IMR-90 (cell line): Measurements from ENCODE around the gene KRT32. TPM values are rescaled to one million over a fixed set of nuclear protein-coding genes. Genes with fewer than 3 reads are reported as not detected.

Experiments
- ATAC-seq: fragments of 200-7000 bp; cut with Tn5 transposase; 2 replicates; pipeline ENCODE4 v1.9.1; 2020; ENCODE audit warnings: low read depth, mild to moderate bottlenecking, moderate library complexity
- BruUV-seq: library from RNA; stranded (reverse); fragments of 400-500 nt; replicated peaks from 2 replicates; lab custom pipeline; 2021; lab: Mats Ljungman, UMichigan
- CTCF ChIA-PET: fragments of 300-600 bp; formaldehyde crosslinking; extraction: SDS; loops from one replicate; lab custom pipeline; 2021; ENCODE audit warnings: antibody characterized with exemption; lab: Yijun Ruan, JAX
- POLR2A ChIA-PET: fragments of 300-600 bp; sonication (Branson Sonifier 250); formaldehyde crosslinking; loops from one replicate; lab custom pipeline; 2022; ENCODE audit warnings: antibody characterized with exemption; ENCODE audit not compliant: unreplicated experiment; lab: Charles Lee
- DNase-seq: peaks from one replicate; pipeline ENCODE4 v3.0.0; 2013
- H2AFZ ChIP-seq: replicated peaks from 2 replicates; pipeline ENCODE3; 2013; ENCODE audit warnings: low read length, mild to moderate bottlenecking; ENCODE audit not compliant: poor library complexity
- H2AK5ac ChIP-seq: 2 replicates; pipeline ENCODE4 v1.6.1; 2013; ENCODE audit warnings: low read depth, low read length, inconsistent platforms
- H2AK9ac ChIP-seq: replicated peaks from 2 replicates; pipeline ENCODE3; 2013; ENCODE audit warnings: mild to moderate bottlenecking, low read depth, low read length, moderate library complexity; ENCODE audit not compliant: poor library complexity
- H2BK120ac ChIP-seq: 2 replicates; pipeline ENCODE4 v1.6.1; 2013; ENCODE audit warnings: low read depth, low read length, inconsistent platforms
- H2BK15ac ChIP-seq: 3 replicates; pipeline ENCODE4 v1.6.1; 2013; ENCODE audit warnings: low read depth, low read length, inconsistent platforms
- H2BK20ac ChIP-seq: 2 replicates; pipeline ENCODE4 v1.6.1; 2013; ENCODE audit warnings: low read depth, mild to moderate bottlenecking, inconsistent platforms, low read length, moderate library complexity
- H2BK5ac ChIP-seq: 2 replicates; pipeline ENCODE4 v1.6.1; 2013; ENCODE audit warnings: mild to moderate bottlenecking, low read depth, low read length, inconsistent platforms; ENCODE audit not compliant: poor library complexity, severe bottlenecking
- H3K14ac ChIP-seq: replicated peaks from 2 replicates; pipeline ENCODE4 v1.6.1; 2013; ENCODE audit warnings: low read depth, low read length, inconsistent platforms
- H3K18ac ChIP-seq: 2 replicates; pipeline ENCODE4 v1.6.1; 2013; ENCODE audit warnings: low read depth, low read length, control low read depth
- H3K23ac ChIP-seq: 2 replicates; pipeline ENCODE4 v1.6.1; 2013; ENCODE audit warnings: low read depth, low read length, inconsistent platforms
- H3K27ac ChIP-seq: 2 replicates; pipeline ENCODE4 v1.5.1; 2013; ENCODE audit warnings: mild to moderate bottlenecking, control low read depth, low read length; ENCODE audit not compliant: insufficient read depth
- H3K27me3 ChIP-seq: 2 replicates; pipeline ENCODE4 v1.6.1; 2013; ENCODE audit warnings: low read length; ENCODE audit not compliant: control insufficient read depth, insufficient read depth
- H3K36me3 ChIP-seq: 2 replicates; pipeline ENCODE4 v1.6.1; 2013; ENCODE audit warnings: low read length, mixed read lengths; ENCODE audit not compliant: control insufficient read depth, insufficient read depth
- H3K4ac ChIP-seq: 2 replicates; pipeline ENCODE4 v1.6.1; 2013; ENCODE audit warnings: low read depth, low read length, inconsistent platforms
- H3K4me1 ChIP-seq: 2 replicates; pipeline ENCODE4 v1.6.1; 2013; ENCODE audit warnings: low read length, mixed read lengths; ENCODE audit not compliant: control insufficient read depth, insufficient read depth
- H3K4me2 ChIP-seq: 2 replicates; pipeline ENCODE4 v1.6.1; 2013; ENCODE audit warnings: low read depth, mild to moderate bottlenecking, control low read depth, low read length, moderate library complexity
- H3K4me3 ChIP-seq: 2 replicates; pipeline ENCODE4 v1.5.1; 2013; ENCODE audit warnings: low read depth, mild to moderate bottlenecking, control low read depth, low read length, moderate library complexity; ENCODE audit not compliant: insufficient read depth
- H3K56ac ChIP-seq: 2 replicates; pipeline ENCODE4 v1.6.1; 2013; ENCODE audit warnings: low read length, inconsistent platforms; ENCODE audit not compliant: insufficient read depth; ENCODE audit errors: extremely low read depth
- H3K79me1 ChIP-seq, 2 experiments: 2 replicates each; pipeline ENCODE4 v1.6.1; 2013; ENCODE audit warnings: low read length in 2 of 2, inconsistent platforms in 1 of 2, low read depth in 1 of 2
- H3K9ac ChIP-seq: 2 replicates; pipeline ENCODE4 v1.6.1; 2013; ENCODE audit warnings: low read depth, low read length, control low read depth
- H3K9me1 ChIP-seq: 2 replicates; pipeline ENCODE4 v1.6.1; 2013; ENCODE audit warnings: low read length, inconsistent platforms; ENCODE audit not compliant: insufficient read depth
- H3K9me3 ChIP-seq: 2 replicates; pipeline ENCODE4 v1.6.1; 2013; ENCODE audit warnings: low read length; ENCODE audit not compliant: control insufficient read depth, insufficient read depth
- H4K20me1 ChIP-seq: 2 replicates; pipeline ENCODE4 v1.6.1; 2013; ENCODE audit warnings: low read length, inconsistent platforms; ENCODE audit not compliant: insufficient read depth
- H4K5ac ChIP-seq: 2 replicates; pipeline ENCODE4 v1.6.1; 2013; ENCODE audit warnings: mild to moderate bottlenecking, low read depth, low read length, control low read depth
- H4K8ac ChIP-seq, 2 experiments: 2 replicates each; pipeline ENCODE4 v1.6.1; 2013; ENCODE audit warnings: low read depth in 2 of 2, low read length in 2 of 2, control low read depth in 1 of 2, inconsistent platforms in 1 of 2
- H4K91ac ChIP-seq: 2 replicates; pipeline ENCODE4 v1.6.1; 2013; ENCODE audit warnings: low read depth, low read length, inconsistent platforms; ENCODE audit not compliant: insufficient read depth
- BHLHE40 ChIP-seq: fragments of 150-350 bp; IDR thresholded peaks from 2 replicates; pipeline ENCODE4 v1.6.1; 2016; ENCODE audit warnings: mild to moderate bottlenecking, low read depth, low read length
- CEBPB ChIP-seq: IDR thresholded peaks from 2 replicates; pipeline ENCODE4 v1.6.1; 2012; ENCODE audit warnings: low read depth, low read length, improper control_type of control experiment
- CHD1 ChIP-seq: IDR thresholded peaks from 2 replicates; pipeline ENCODE4 v1.6.1; 2012; ENCODE audit warnings: low read depth, low read length, improper control_type of control experiment
- CTCF ChIP-seq: conservative IDR thresholded peaks from 2 replicates; pipeline ENCODE4 v1.5.1; 2012; ENCODE audit warnings: mild to moderate bottlenecking, low read depth, low read length, improper control_type of control experiment
- FOS ChIP-seq: fragments of 150-350 bp; IDR thresholded peaks from 2 replicates; pipeline ENCODE4 v1.6.1; 2016; ENCODE audit warnings: low read depth, low read length
- MAFK ChIP-seq: IDR thresholded peaks from 2 replicates; pipeline ENCODE4 v1.6.1; 2012; ENCODE audit warnings: low read depth, low read length, improper control_type of control experiment
- MAZ ChIP-seq: IDR thresholded peaks from 2 replicates; pipeline ENCODE4 v1.6.1; 2012; ENCODE audit warnings: low read depth, mild to moderate bottlenecking, low read length, improper control_type of control experiment, moderate library complexity, borderline replicate concordance
- MXI1 ChIP-seq: IDR thresholded peaks from 2 replicates; pipeline ENCODE4 v1.6.1; 2012; ENCODE audit warnings: low read depth, mild to moderate bottlenecking, low read length, moderate library complexity, borderline replicate concordance
- NFE2L2 ChIP-seq: fragments of 150-350 bp; IDR thresholded peaks from 2 replicates; pipeline ENCODE4 v1.6.1; 2016; ENCODE audit warnings: low read depth, mild to moderate bottlenecking, low read length
- POLR2A ChIP-seq: IDR thresholded peaks from 2 replicates; pipeline ENCODE4 v1.6.1; 2012; ENCODE audit warnings: mild to moderate bottlenecking, low read depth, low read length
- RAD21 ChIP-seq: IDR thresholded peaks from 2 replicates; pipeline ENCODE4 v1.6.1; 2012; ENCODE audit warnings: low read length, improper control_type of control experiment
- RCOR1 ChIP-seq: IDR thresholded peaks from 2 replicates; pipeline ENCODE4 v1.6.1; 2012; ENCODE audit warnings: mild to moderate bottlenecking, low read length, improper control_type of control experiment; ENCODE audit not compliant: insufficient replicate concordance
- RFX5 ChIP-seq: IDR thresholded peaks from 2 replicates; pipeline ENCODE4 v1.8.0; 2012; ENCODE audit warnings: low read depth, mild to moderate bottlenecking, low read length, moderate library complexity
- SMC3 ChIP-seq: fragments of 150-350 bp; IDR thresholded peaks from 2 replicates; pipeline ENCODE4 v1.6.1; 2016; ENCODE audit warnings: low read depth, mild to moderate bottlenecking, antibody characterized with exemption, low read length, moderate library complexity
- WGBS, 2 experiments: methylation state at CpG; one replicate each; pipeline versions ENCODE4 v1.1.5 to v1.1.7; 2013; ENCODE audit warnings: missing lambda C conversion rate in 2 of 2; ENCODE audit not compliant: insufficient read length in 1 of 2; ENCODE audit errors: extremely low coverage in 2 of 2; 5-methylcytosine and 5-hydroxymethylcytosine counted together
- dilution Hi-C: fragments of 300-500 bp; cut with HindIII; formaldehyde crosslinking; loops from one replicate; pipeline ENCODE4 v1.14.3; 2018; ENCODE audit warnings: low sequenced_read_pairs; ENCODE audit not compliant: unreplicated experiment
- in situ Hi-C: fragments of 300-500 bp; cut with MboI; formaldehyde crosslinking; loops from 3 replicates; pipeline ENCODE4 v1.14.3; 2019; ENCODE audit warnings: low sequenced_read_pairs, inconsistent platforms, mixed read lengths
- intact Hi-C: fragments of 100-400 bp; cut with micrococcal nuclease; formaldehyde crosslinking; loops from 2 replicates; pipeline ENCODE4 v1.10.0; 2022
- polyA plus RNA-seq, 3 experiments: library from polyadenylated mRNA; depleted of rRNA; stranded (reverse); fragments of >200 nt; gene quantifications; 2 replicates each; pipeline ENCODE4 v1.2.3, GENCODE V29; 2012; ENCODE audit warnings: low replicate concordance in 1 of 3
- total RNA-seq: library from RNA; depleted of rRNA; stranded (reverse); fragments of >200 nt; gene quantifications from 2 replicates; pipeline ENCODE4 v1.2.3, GENCODE V29; 2012
- TF ChIP-seq, protein P1 (sequence below): fragments of 150-350 bp; IDR thresholded peaks from 2 replicates; pipeline ENCODE4 v1.6.1; 2017; ENCODE audit warnings: mild to moderate bottlenecking, antibody characterized with exemption, low read length, low read depth

Gene KRT32
- total and polyA plus RNA-seq, 2 of the 4 experiments (the other 2 are of a cell fraction), result 0.09 TPM; not detected in 1

GRCh38 chr17:41496803-41497484 is 29.8 kb upstream of the KRT32 start:
- WGBS, 2 experiments, result no CpG with 5 or more reads among the region's 12 CpGs
- Histone ChIP-seq H2AFZ (peak overlapping the region; percentile 87), H3K4ac (peak overlapping the region; percentile 97), H3K36me3 (no peaks in the 10 kb centered on the region), H2BK15ac (peak overlapping the region; percentile 83; the same call in 2 of the 3 replicates), H4K8ac (peak overlapping the region; percentile 81 to 96), H3K56ac (no peak overlapping the region), H4K91ac (peak overlapping the region; percentile 92; the same call in 1 of the 2 replicates), H2BK120ac (peak overlapping the region; percentile 96), H3K23ac (peak overlapping the region; percentile 67; the same call in 1 of the 2 replicates), H2AK9ac (peak overlapping the region; percentile 92), H2BK20ac (peak overlapping the region; percentile 92), H2BK5ac (peak overlapping the region; percentile 88), H3K79me1 (no peaks in the 10 kb centered on the region), H3K18ac (peak overlapping the region; percentile 74; the same call in 1 of the 2 replicates), H3K9ac (peak overlapping the region; percentile 29; the same call in 1 of the 2 replicates), H3K9me3 (no peaks in the 10 kb centered on the region), H3K14ac (peak overlapping the region; percentile 92), H3K4me1 (peaks cover 22% of the 10 kb centered on the region), H2AK5ac (peak overlapping the region; percentile 96), H3K27me3 (no peaks in the 10 kb centered on the region), H3K4me2 (no peak overlapping the region), H3K4me3 (no peak overlapping the region), H3K27ac (peak overlapping the region; percentile 36; the same call in 1 of the 2 replicates), H4K20me1 (no peaks in the 10 kb centered on the region), H3K9me1 (peaks cover 29% of the 10 kb centered on the region), H4K5ac (peak overlapping the region; percentile 79)
- intact Hi-C loops, result loop anchor here (1.0 to 5.0 kb wide), 4 partner anchors 168 to 640 kb away; partner anchors contain the start of gene KRTAP2-3
- POLR2A ChIA-PET, result no interaction called here
- dilution Hi-C loops, result no loop called here
- ATAC-seq (peak; percentile 97), DNase-seq (peak; percentile 83)
- BruUV-seq, result no TSS peak
- in situ Hi-C loops, result no loop called here
- CTCF ChIA-PET, result interaction anchor here (0.8 to 1.0 kb wide), 3 partner anchors 166 to 175 kb away, joined by 3 to 6 read pairs (median 3); no protein-coding TSS in a partner anchor
- peak; percentile 89 for TF ChIP-seq SMC3
- no peak for TF ChIP-seq FOS
- no peak for TF ChIP-seq NFE2L2
- no peak for TF ChIP-seq RFX5
- no peak for TF ChIP-seq CHD1
- TF ChIP-seq, protein P1, sequence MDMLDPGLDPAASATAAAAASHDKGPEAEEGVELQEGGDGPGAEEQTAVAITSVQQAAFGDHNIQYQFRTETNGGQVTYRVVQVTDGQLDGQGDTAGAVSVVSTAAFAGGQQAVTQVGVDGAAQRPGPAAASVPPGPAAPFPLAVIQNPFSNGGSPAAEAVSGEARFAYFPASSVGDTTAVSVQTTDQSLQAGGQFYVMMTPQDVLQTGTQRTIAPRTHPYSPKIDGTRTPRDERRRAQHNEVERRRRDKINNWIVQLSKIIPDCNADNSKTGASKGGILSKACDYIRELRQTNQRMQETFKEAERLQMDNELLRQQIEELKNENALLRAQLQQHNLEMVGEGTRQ, result no peak
- no peak for TF ChIP-seq CEBPB
- TF ChIP-seq RCOR1, result no peak
- TF ChIP-seq MXI1, result no peak
- peak; percentile 94 for TF ChIP-seq RAD21
- TF ChIP-seq BHLHE40, result no peak
- TF ChIP-seq CTCF, result peak; percentile 93
- TF ChIP-seq POLR2A, result no peak
- no peak for TF ChIP-seq MAFK
- peak; percentile 11; the same call in 1 of the 2 replicates for TF ChIP-seq MAZ
